Measurements from ENCODE around the gene PLEKHD1. TPM values are rescaled to one million over a fixed set of nuclear protein-coding genes. Genes with fewer than 3 reads are reported as not detected.

PLEKHD1 gene
- total and polyA plus RNA-seq, 4 donors: 0.05 to 0.08 (median 0.06) TPM; not detected in 1

DNA sequence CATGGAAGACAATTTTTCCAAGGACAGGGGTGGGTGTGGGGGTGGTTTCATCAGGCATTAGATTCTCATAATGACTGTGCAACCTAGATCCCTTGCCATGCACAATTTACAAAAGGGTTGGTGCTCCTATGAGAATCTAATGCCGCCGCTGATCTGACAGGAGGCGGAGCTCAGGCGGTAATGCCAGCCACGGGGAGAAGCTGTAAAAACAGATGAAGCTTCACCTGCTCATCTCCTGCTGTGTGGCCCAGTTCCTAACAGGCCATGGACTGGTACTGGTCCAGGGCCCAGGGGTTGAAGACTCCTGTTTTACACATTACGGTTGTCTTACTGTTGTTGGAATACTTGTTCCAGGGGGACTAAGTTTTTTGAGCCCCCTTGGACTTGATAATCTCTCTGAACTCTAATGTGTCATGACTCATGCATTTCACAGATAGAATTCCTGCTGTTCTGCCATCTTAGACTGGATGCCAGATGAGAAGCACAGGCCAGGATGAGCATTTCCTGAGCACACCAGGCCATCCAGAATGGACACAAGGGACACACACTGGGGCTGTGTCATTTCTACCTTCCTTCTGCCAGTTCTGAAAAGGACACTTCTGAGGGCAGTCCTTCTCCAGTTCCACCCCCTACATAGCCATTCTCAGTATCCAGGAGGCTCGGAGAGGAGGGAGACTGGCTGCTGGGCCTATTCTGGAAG, 5.8 kb downstream of the PLEKHD1 start:
- Histone ChIP-seq H3K27me3 (ENCODE audit: control insufficient read depth in 4 of 4, insufficient read depth in 4 of 4, low read length in 3 of 4) (peaks cover 0 to 5% (median 0%) of the 10 kb centered on the region in 4 donors), H3K36me3 (ENCODE audit: control insufficient read depth in 4 of 4, insufficient read depth in 3 of 4, low read depth in 1 of 4, low read length in 3 of 4) (no peaks in the 10 kb centered on the region), H3K27ac (ENCODE audit: low read depth in 1 of 2, low read length in 2 of 2) (no peak overlapping the region), H3K9me3 (ENCODE audit: control insufficient read depth in 4 of 4, low read length in 3 of 4) (no peaks in the 10 kb centered on the region), H3K9ac (ENCODE audit: low read depth in 1 of 2, low read length in 2 of 2) (no peak overlapping the region), H3K4me1 (ENCODE audit: control insufficient read depth in 4 of 4, insufficient read depth in 4 of 4, low read length in 3 of 4) (no peaks in the 10 kb centered on the region), H3K4me3 (ENCODE audit: low read depth in 1 of 3, low read length in 3 of 3) (no peak overlapping the region)
- WGBS: 84% methylated on average over 7 of the region's 7 CpGs
- TF ChIP-seq FOXA2 (IDR thresholded peaks at IDR 0.05) (no peak), GABPA (IDR thresholded peaks at IDR 0.05 in 1 of 2, conservative IDR thresholded peaks at IDR 0.05 in 1 of 2) (no peak), YY1 (IDR thresholded peaks at IDR 0.05) (no peak), RAD21 (IDR thresholded peaks at IDR 0.05) (no peak), REST (IDR thresholded peaks at IDR 0.05) (no peak), ATF3 (IDR thresholded peaks at IDR 0.05) (no peak), JUND (IDR thresholded peaks at IDR 0.05) (no peak), TAF1 (conservative IDR thresholded peaks at IDR 0.05) (no peak), HNF4G (IDR thresholded peaks at IDR 0.05) (no peak), EGR1 (IDR thresholded peaks at IDR 0.05; ENCODE audit: low read depth in 2 of 2) (no peak), HNF4A (conservative IDR thresholded peaks at IDR 0.05) (no peak), NR2F2 (IDR thresholded peaks at IDR 0.05) (no peak), SP1 (IDR thresholded peaks at IDR 0.05) (no peak), FOXA1 (IDR thresholded peaks at IDR 0.05) (no peak), ZBTB33 (IDR thresholded peaks at IDR 0.05) (no peak), RXRA (IDR thresholded peaks at IDR 0.05) (no peak)
- TF ChIP-seq, protein P1, sequence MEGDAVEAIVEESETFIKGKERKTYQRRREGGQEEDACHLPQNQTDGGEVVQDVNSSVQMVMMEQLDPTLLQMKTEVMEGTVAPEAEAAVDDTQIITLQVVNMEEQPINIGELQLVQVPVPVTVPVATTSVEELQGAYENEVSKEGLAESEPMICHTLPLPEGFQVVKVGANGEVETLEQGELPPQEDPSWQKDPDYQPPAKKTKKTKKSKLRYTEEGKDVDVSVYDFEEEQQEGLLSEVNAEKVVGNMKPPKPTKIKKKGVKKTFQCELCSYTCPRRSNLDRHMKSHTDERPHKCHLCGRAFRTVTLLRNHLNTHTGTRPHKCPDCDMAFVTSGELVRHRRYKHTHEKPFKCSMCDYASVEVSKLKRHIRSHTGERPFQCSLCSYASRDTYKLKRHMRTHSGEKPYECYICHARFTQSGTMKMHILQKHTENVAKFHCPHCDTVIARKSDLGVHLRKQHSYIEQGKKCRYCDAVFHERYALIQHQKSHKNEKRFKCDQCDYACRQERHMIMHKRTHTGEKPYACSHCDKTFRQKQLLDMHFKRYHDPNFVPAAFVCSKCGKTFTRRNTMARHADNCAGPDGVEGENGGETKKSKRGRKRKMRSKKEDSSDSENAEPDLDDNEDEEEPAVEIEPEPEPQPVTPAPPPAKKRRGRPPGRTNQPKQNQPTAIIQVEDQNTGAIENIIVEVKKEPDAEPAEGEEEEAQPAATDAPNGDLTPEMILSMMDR (IDR thresholded peaks at IDR 0.05; ENCODE audit: low read depth, low read length, missing input control): no peak
- TF ChIP-seq, protein P2, sequence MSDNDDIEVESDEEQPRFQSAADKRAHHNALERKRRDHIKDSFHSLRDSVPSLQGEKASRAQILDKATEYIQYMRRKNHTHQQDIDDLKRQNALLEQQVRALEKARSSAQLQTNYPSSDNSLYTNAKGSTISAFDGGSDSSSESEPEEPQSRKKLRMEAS (IDR thresholded peaks at IDR 0.05): no peak
- no peak for DNase-seq (ENCODE audit: low spot score)

Measured in liver (tissue), 9 donors.